MM.1S (cell line): ENCODE data around the gene CLDN6.
"Not testable (repeated sequence)": the region's sequence is repeated elsewhere in the genome, so short reads cannot be mapped to it uniquely, and the experiment has no call there.

Experiments
- DNase-seq: peaks from one replicate; pipeline ENCODE4 v3.0.0-alpha.2; 2015
- H2AFZ ChIP-seq: fragments of 300-600 bp; sonication (generic); 2 replicates; pipeline ENCODE4 v1.6.0; 2016; ENCODE audit warnings: antibody characterized with exemption, low read length
- H3F3A ChIP-seq: fragments of 300-600 bp; sonication (generic); 2 replicates; pipeline ENCODE4 v1.6.1; 2016; ENCODE audit warnings: mild to moderate bottlenecking, antibody characterized with exemption, low read length, moderate library complexity, mixed read lengths; ENCODE audit not compliant: insufficient read depth
- H3K27ac ChIP-seq: fragments of 300-600 bp; sonication (generic); 2 replicates; pipeline ENCODE4 v1.5.1; 2016; ENCODE audit warnings: mild to moderate bottlenecking, low read length
- H3K27me3 ChIP-seq: fragments of 300-600 bp; sonication (generic); replicated peaks from 2 replicates; pipeline ENCODE4 v1.6.0; 2016; ENCODE audit warnings: low read length; ENCODE audit not compliant: insufficient read depth
- H3K36me3 ChIP-seq: fragments of 300-600 bp; sonication (generic); replicated peaks from 2 replicates; pipeline ENCODE4 v1.6.1; 2016; ENCODE audit warnings: mild to moderate bottlenecking, low read length, mixed read lengths; ENCODE audit not compliant: insufficient read depth
- H3K4me1 ChIP-seq: fragments of 300-600 bp; sonication (generic); 2 replicates; pipeline ENCODE4 v1.6.1; 2016; ENCODE audit warnings: low read length, mixed read lengths
- H3K4me2 ChIP-seq: fragments of 300-600 bp; sonication (generic); 2 replicates; pipeline ENCODE4 v1.6.0; 2016; ENCODE audit warnings: low read depth, low read length
- H3K4me3 ChIP-seq: fragments of 300-600 bp; sonication (generic); 2 replicates; pipeline ENCODE4 v1.5.1; 2016; ENCODE audit warnings: low read length, mixed read lengths
- H3K79me2 ChIP-seq: fragments of 300-600 bp; sonication (generic); 2 replicates; pipeline ENCODE4 v1.6.1; 2016; ENCODE audit warnings: mixed run types, low read length, mixed read lengths
- H3K9ac ChIP-seq: fragments of 300-600 bp; sonication (generic); 2 replicates; pipeline ENCODE4 v1.6.1; 2016; ENCODE audit warnings: low read length, mixed read lengths
- H3K9me2 ChIP-seq: fragments of 300-600 bp; sonication (generic); replicated peaks from 2 replicates; pipeline ENCODE4 v1.6.1; 2016; ENCODE audit warnings: mild to moderate bottlenecking, low read length, mixed read lengths; ENCODE audit not compliant: insufficient read depth
- H3K9me3 ChIP-seq: fragments of 300-600 bp; sonication (generic); replicated peaks from 2 replicates; pipeline ENCODE4 v1.6.1; 2016; ENCODE audit warnings: mild to moderate bottlenecking, low read length, mixed read lengths; ENCODE audit not compliant: insufficient read depth
- H4K20me1 ChIP-seq: fragments of 300-600 bp; sonication (generic); 2 replicates; pipeline ENCODE4 v1.6.1; 2016; ENCODE audit warnings: mild to moderate bottlenecking, low read length, moderate library complexity, mixed read lengths; ENCODE audit not compliant: insufficient read depth
- CTCF ChIP-seq: fragments of 300-600 bp; sonication (generic); IDR thresholded peaks from 2 replicates; pipeline ENCODE4 v1.5.1; 2016; ENCODE audit warnings: antibody characterized with exemption, low read length, mixed read lengths
- EZH2 ChIP-seq: fragments of 300-600 bp; sonication (generic); optimal IDR thresholded peaks from 2 replicates; pipeline ENCODE3; 2017; ENCODE audit warnings: low read depth, mild to moderate bottlenecking, antibody characterized with exemption, low read length, mixed read lengths
- EZH2phosphoT487 ChIP-seq: fragments of 300-600 bp; sonication (generic); IDR thresholded peaks from 2 replicates; pipeline ENCODE4 v1.6.1; 2018; ENCODE audit warnings: antibody characterized with exemption, low read length

Gene CLDN6

DNA sequence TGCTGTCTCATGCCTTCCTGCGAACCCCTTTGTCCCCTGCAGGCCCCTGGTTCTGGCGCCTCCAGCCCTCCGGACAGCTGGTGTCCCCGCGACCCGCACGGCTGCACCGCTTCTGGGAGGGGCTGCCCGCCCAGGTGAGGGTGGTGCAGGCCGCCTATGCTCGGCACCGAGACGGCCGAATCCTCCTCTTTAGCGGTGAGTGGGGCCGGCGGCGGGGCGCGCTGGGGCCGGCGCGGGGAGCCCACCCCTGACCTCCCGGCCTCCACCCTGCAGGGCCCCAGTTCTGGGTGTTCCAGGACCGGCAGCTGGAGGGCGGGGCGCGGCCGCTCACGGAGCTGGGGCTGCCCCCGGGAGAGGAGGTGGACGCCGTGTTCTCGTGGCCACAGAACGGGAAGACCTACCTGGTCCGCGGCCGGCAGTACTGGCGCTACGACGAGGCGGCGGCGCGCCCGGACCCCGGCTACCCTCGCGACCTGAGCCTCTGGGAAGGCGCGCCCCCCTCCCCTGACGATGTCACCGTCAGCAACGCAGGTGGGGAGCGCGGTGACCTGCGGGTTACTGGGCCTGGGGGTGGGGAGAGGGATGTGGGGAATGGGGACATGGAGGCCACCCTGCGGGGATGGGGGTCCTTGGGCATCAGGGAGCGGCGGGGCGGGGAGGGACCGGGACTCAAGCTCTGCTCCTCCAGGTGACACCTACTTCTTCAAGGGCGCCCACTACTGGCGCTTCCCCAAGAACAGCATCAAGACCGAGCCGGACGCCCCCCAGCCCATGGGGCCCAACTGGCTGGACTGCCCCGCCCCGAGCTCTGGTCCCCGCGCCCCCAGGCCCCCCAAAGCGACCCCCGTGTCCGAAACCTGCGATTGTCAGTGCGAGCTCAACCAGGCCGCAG lies 40.4 kb upstream of the CLDN6 start:
- H3K4me2 ChIP-seq: peak overlapping the region; percentile 99
- no peaks in the 10 kb centered on the region for H4K20me1 ChIP-seq
- no peaks in the 10 kb centered on the region for H3F3A ChIP-seq
- TF ChIP-seq EZH2phosphoT487 (no peak), EZH2 (no peak), CTCF (no peak)
- peaks cover 3% of the 10 kb centered on the region; the same call in 1 of the 2 replicates for H3K4me1 ChIP-seq
- H3K36me3 ChIP-seq: no peaks in the 10 kb centered on the region
- H3K79me2 ChIP-seq: no peaks in the 10 kb centered on the region
- H3K4me3 ChIP-seq: peak overlapping the region; percentile 96
- H2AFZ ChIP-seq: peak overlapping the region; percentile 98
- H3K9me2 ChIP-seq: no peaks in the 10 kb centered on the region
- peak overlapping the region; percentile 84 for H3K9ac ChIP-seq
- no peaks in the 10 kb centered on the region for H3K9me3 ChIP-seq
- no peak overlapping the region for H3K27ac ChIP-seq
- H3K27me3 ChIP-seq: peaks cover 70% of the 10 kb centered on the region
- peak; percentile 54 for DNase-seq

DNA sequence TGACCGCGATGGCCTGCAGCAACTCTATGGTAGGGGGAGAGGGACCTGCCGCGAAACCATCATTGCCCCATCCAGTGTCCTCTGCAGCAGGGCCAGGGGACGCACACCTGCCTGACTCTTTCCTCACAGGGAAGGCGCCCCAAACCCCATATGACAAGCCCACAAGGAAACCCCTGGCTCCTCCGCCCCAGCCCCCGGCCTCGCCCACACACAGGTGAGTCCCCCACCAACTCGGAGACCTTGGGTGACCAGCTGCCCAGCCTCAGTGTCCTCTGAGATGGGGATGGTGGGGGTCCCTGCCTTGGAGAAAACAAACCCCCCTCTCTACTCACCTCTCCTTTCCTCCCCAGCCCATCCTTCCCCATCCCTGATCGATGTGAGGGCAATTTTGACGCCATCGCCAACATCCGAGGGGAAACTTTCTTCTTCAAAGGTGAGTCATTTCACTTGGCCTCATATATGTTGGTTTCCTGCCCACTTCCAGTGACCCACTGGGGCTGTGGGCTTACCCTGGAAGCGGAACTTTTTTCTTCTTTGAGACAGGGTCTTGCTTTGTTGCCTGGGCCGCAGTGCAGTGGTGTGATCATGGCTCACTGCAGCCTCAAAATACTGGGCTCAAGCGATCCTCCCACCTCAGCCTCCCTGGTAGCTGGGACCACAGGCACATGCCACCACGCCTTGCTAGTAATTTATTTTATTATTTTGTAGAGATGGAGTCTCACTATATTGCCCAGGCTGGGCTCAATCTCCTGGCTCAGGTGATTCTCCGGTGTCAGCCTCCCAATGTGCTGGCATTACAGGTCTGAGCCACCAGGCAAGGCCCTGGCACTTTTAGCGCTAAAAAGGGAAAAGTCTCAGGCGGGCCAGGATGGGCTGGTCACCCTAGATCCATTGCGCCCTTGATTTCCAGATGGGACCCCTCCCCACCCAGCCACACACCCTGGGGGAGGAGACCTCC lies 39.5 kb upstream of the CLDN6 start:
- H2AFZ ChIP-seq: no peak overlapping the region
- H3F3A ChIP-seq: no peaks in the 10 kb centered on the region
- DNase-seq: no peak
- H3K79me2 ChIP-seq: no peaks in the 10 kb centered on the region
- peak overlapping the region; percentile 99; the same call in 1 of the 2 replicates for H3K4me2 ChIP-seq
- peaks cover 3% of the 10 kb centered on the region; the same call in 1 of the 2 replicates for H3K4me1 ChIP-seq
- no peak overlapping the region for H3K4me3 ChIP-seq
- H3K9me2 ChIP-seq: no peaks in the 10 kb centered on the region
- peaks cover 61% of the 10 kb centered on the region for H3K27me3 ChIP-seq
- no peak for TF ChIP-seq EZH2phosphoT487
- no peak for TF ChIP-seq CTCF
- no peak for TF ChIP-seq EZH2
- no peaks in the 10 kb centered on the region for H3K9me3 ChIP-seq
- H3K36me3 ChIP-seq: no peaks in the 10 kb centered on the region
- no peaks in the 10 kb centered on the region for H4K20me1 ChIP-seq
- H3K27ac ChIP-seq: no peak overlapping the region
- H3K9ac ChIP-seq: no peak overlapping the region

- H3K4me2 ChIP-seq: no peak overlapping the region
Measured at GRCh38 chr16:3056336-3057180, 38.6 kb upstream of the CLDN6 start.

DNA sequence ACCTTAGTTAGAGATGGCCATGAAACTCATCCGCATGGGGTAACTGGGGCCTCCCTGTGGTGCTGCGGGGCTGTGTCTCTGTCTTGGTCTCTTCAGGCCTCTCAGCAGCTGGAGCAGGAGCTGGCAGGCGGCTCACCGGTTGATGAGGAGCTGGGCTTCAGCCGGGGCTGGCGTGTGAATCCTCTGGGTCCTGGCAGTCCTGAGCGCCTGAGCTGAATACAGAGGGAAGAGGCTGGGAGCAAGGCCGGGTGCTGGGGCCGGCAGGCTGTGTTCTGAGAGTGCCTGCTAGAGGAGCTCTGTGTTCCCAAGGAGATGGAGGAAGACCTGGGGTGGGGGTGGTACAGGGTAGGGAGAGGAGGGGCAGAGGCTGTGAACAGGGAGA lies 37.7 kb upstream of the CLDN6 start:
- peaks cover 55% of the 10 kb centered on the region for H3K27me3 ChIP-seq
- not testable (repeated sequence) for H2AFZ ChIP-seq, H3K79me2 ChIP-seq, DNase-seq, H3K9me2 ChIP-seq, H3K9me3 ChIP-seq, H3K27ac ChIP-seq, H3K4me1 ChIP-seq, H3K36me3 ChIP-seq, H3F3A ChIP-seq, H3K4me3 ChIP-seq, H3K4me2 ChIP-seq, H4K20me1 ChIP-seq, H3K9ac ChIP-seq

More at GRCh38 chr16:3056336-3057180, 38.6 kb upstream of the CLDN6 start:
- H2AFZ ChIP-seq: no peak overlapping the region
- H3K4me3 ChIP-seq: no peak overlapping the region
- H4K20me1 ChIP-seq: no peaks in the 10 kb centered on the region
- no peaks in the 10 kb centered on the region for H3K79me2 ChIP-seq
- H3K9me2 ChIP-seq: no peaks in the 10 kb centered on the region
- H3K9ac ChIP-seq: no peak overlapping the region
- peaks cover 55% of the 10 kb centered on the region for H3K27me3 ChIP-seq
- H3F3A ChIP-seq: no peaks in the 10 kb centered on the region
- H3K27ac ChIP-seq: no peak overlapping the region
- peaks cover 3% of the 10 kb centered on the region; the same call in 1 of the 2 replicates for H3K4me1 ChIP-seq
- no peak for TF ChIP-seq EZH2
- TF ChIP-seq EZH2phosphoT487: no peak
- TF ChIP-seq CTCF: no peak
- no peaks in the 10 kb centered on the region for H3K9me3 ChIP-seq
- H3K36me3 ChIP-seq: no peaks in the 10 kb centered on the region
- no peak for DNase-seq
